GM12878 (cell line): Measurements from ENCODE around the gene AKT1S1. TPM values are rescaled to one million over a fixed set of nuclear protein-coding genes. Genes with fewer than 3 reads are reported as not detected.

Experiments used
- CHD2 ChIP-seq: IDR thresholded peaks from 2 replicates; pipeline ENCODE4 v1.6.1; 2011; ENCODE audit warnings: low read depth, low read length, improper control_type of control experiment, borderline replicate concordance
- HSF1 ChIP-seq: fragments of 150-350 bp; IDR thresholded peaks from 2 replicates; pipeline ENCODE4 v1.6.1; 2014; ENCODE audit warnings: mild to moderate bottlenecking, low read depth, low read length
- POLR2AphosphoS5 ChIP-seq: IDR thresholded peaks from 2 replicates; pipeline ENCODE4 v1.6.1; 2011; ENCODE audit warnings: mild to moderate bottlenecking, low read length, inconsistent platforms
- RUNX3 ChIP-seq: IDR thresholded peaks from 2 replicates; pipeline ENCODE4 v1.6.1; 2012; ENCODE audit warnings: low read length, inconsistent platforms
- ZBTB33 ChIP-seq: fragments of 450-650 bp; IDR thresholded peaks from 2 replicates; pipeline ENCODE4 v1.6.1; 2017; ENCODE audit warnings: mild to moderate bottlenecking
- ZNF622 ChIP-seq: fragments of 450-650 bp; IDR thresholded peaks from 2 replicates; pipeline ENCODE4 v1.6.1; 2017; ENCODE audit warnings: mild to moderate bottlenecking, inconsistent platforms
- polyA plus RNA-seq, 11 experiments: library from polyadenylated mRNA; depleted of rRNA in 4 of 11; unstranded in 6 of 11; stranded (reverse) in 5 of 11; fragments of >200 nt; fragmentation: Nextera tagmentation in 4 of 11; fragmentation: Illumina TruSeq in 1 of 11; extraction: Ambion mirVana in 4 of 11; extraction: Trizol in 1 of 11; gene quantifications; 1 replicate in 1 of 11; 2 replicates in 10 of 11; pipeline versions ENCODE4 v1.2.1 to v1.2.3, GENCODE V29; 2011 to 2016; ENCODE audit warnings: inconsistent platforms in 2 of 11, missing spikeins in 2 of 11, low read depth in 1 of 11
- total RNA-seq, 4 experiments: library from RNA; depleted of rRNA in 3 of 4; stranded (reverse); fragments of >200 nt in 3 of 4; fragmentation: Illumina TruSeq in 1 of 4; extraction: Trizol in 1 of 4; gene quantifications; 2 replicates each; pipeline versions ENCODE4 v1.2.1 to v1.2.3, GENCODE V29; 2013 to 2021
- TF ChIP-seq, protein P1 (sequence below): fragments of 450-650 bp; formaldehyde crosslinking; IDR thresholded peaks from 2 replicates; pipeline ENCODE4 v1.5.0; 2022; ENCODE audit warnings: mild to moderate bottlenecking, missing genetic modification characterization
- TF ChIP-seq, protein P2 (sequence below): IDR thresholded peaks from 2 replicates; pipeline ENCODE4 v1.6.1; 2012; ENCODE audit warnings: improper control_type of control experiment, low read depth, low read length; ENCODE audit not compliant: insufficient replicate concordance
- TF ChIP-seq, protein P3 (sequence below): fragments of 450-650 bp; conservative IDR thresholded peaks from 2 replicates; pipeline ENCODE4 v1.6.1; 2017; ENCODE audit warnings: mild to moderate bottlenecking, moderate library complexity
- TF ChIP-seq, protein P4 (sequence below): fragments of 450-650 bp; IDR thresholded peaks from 2 replicates; pipeline ENCODE4 v1.6.1; 2016; ENCODE audit warnings: mild to moderate bottlenecking

AKT1S1 gene
- total and polyA plus RNA-seq, 10 of the 15 experiments (the other 5 are each of a cell fraction or from before 2014, with no cell fraction given): 0.43 to 23.0 (median 12.3) TPM

- TF ChIP-seq, protein P1, sequence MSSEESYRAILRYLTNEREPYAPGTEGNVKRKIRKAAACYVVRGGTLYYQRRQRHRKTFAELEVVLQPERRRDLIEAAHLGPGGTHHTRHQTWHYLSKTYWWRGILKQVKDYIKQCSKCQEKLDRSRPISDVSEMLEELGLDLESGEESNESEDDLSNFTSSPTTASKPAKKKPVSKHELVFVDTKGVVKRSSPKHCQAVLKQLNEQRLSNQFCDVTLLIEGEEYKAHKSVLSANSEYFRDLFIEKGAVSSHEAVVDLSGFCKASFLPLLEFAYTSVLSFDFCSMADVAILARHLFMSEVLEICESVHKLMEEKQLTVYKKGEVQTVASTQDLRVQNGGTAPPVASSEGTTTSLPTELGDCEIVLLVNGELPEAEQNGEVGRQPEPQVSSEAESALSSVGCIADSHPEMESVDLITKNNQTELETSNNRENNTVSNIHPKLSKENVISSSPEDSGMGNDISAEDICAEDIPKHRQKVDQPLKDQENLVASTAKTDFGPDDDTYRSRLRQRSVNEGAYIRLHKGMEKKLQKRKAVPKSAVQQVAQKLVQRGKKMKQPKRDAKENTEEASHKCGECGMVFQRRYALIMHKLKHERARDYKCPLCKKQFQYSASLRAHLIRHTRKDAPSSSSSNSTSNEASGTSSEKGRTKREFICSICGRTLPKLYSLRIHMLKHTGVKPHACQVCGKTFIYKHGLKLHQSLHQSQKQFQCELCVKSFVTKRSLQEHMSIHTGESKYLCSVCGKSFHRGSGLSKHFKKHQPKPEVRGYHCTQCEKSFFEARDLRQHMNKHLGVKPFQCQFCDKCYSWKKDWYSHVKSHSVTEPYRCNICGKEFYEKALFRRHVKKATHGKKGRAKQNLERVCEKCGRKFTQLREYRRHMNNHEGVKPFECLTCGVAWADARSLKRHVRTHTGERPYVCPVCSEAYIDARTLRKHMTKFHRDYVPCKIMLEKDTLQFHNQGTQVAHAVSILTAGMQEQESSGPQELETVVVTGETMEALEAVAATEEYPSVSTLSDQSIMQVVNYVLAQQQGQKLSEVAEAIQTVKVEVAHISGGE (CRISPR knock-in tag): no peak
- TF ChIP-seq, protein P2, sequence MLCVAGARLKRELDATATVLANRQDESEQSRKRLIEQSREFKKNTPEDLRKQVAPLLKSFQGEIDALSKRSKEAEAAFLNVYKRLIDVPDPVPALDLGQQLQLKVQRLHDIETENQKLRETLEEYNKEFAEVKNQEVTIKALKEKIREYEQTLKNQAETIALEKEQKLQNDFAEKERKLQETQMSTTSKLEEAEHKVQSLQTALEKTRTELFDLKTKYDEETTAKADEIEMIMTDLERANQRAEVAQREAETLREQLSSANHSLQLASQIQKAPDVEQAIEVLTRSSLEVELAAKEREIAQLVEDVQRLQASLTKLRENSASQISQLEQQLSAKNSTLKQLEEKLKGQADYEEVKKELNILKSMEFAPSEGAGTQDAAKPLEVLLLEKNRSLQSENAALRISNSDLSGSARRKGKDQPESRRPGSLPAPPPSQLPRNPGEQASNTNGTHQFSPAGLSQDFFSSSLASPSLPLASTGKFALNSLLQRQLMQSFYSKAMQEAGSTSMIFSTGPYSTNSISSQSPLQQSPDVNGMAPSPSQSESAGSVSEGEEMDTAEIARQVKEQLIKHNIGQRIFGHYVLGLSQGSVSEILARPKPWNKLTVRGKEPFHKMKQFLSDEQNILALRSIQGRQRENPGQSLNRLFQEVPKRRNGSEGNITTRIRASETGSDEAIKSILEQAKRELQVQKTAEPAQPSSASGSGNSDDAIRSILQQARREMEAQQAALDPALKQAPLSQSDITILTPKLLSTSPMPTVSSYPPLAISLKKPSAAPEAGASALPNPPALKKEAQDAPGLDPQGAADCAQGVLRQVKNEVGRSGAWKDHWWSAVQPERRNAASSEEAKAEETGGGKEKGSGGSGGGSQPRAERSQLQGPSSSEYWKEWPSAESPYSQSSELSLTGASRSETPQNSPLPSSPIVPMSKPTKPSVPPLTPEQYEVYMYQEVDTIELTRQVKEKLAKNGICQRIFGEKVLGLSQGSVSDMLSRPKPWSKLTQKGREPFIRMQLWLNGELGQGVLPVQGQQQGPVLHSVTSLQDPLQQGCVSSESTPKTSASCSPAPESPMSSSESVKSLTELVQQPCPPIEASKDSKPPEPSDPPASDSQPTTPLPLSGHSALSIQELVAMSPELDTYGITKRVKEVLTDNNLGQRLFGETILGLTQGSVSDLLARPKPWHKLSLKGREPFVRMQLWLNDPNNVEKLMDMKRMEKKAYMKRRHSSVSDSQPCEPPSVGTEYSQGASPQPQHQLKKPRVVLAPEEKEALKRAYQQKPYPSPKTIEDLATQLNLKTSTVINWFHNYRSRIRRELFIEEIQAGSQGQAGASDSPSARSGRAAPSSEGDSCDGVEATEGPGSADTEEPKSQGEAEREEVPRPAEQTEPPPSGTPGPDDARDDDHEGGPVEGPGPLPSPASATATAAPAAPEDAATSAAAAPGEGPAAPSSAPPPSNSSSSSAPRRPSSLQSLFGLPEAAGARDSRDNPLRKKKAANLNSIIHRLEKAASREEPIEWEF: no peak
- TF ChIP-seq ZBTB33 (no peak), RUNX3 (no peak), ZNF622 (no peak), POLR2AphosphoS5 (no peak), HSF1 (no peak), CHD2 (no peak)
- TF ChIP-seq, protein P3, sequence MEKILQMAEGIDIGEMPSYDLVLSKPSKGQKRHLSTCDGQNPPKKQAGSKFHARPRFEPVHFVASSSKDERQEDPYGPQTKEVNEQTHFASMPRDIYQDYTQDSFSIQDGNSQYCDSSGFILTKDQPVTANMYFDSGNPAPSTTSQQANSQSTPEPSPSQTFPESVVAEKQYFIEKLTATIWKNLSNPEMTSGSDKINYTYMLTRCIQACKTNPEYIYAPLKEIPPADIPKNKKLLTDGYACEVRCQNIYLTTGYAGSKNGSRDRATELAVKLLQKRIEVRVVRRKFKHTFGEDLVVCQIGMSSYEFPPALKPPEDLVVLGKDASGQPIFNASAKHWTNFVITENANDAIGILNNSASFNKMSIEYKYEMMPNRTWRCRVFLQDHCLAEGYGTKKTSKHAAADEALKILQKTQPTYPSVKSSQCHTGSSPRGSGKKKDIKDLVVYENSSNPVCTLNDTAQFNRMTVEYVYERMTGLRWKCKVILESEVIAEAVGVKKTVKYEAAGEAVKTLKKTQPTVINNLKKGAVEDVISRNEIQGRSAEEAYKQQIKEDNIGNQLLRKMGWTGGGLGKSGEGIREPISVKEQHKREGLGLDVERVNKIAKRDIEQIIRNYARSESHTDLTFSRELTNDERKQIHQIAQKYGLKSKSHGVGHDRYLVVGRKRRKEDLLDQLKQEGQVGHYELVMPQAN: no peak
- TF ChIP-seq, protein P4, sequence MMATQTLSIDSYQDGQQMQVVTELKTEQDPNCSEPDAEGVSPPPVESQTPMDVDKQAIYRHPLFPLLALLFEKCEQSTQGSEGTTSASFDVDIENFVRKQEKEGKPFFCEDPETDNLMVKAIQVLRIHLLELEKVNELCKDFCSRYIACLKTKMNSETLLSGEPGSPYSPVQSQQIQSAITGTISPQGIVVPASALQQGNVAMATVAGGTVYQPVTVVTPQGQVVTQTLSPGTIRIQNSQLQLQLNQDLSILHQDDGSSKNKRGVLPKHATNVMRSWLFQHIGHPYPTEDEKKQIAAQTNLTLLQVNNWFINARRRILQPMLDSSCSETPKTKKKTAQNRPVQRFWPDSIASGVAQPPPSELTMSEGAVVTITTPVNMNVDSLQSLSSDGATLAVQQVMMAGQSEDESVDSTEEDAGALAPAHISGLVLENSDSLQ: peak; percentile 93
- TF ChIP-seq, all 136 proteins: peak for 5
These were observed 4.7 kb upstream of the AKT1S1 start (continued) for GRCh38 chr19:49881672-49882394.
